PC-3 (cell line): Measurements from ENCODE around the gene GSTM3. TPM values are rescaled to one million over a fixed set of nuclear protein-coding genes. Genes with fewer than 3 reads are reported as not detected.
"Not testable (repeated sequence)": the region's sequence is repeated elsewhere in the genome, so short reads cannot be mapped to it uniquely, and the experiment has no call there.

Experiments
- ATAC-seq: fragments of 200-7000 bp; cut with Tn5 transposase; 2 replicates; pipeline ENCODE4 v1.9.1; 2020; ENCODE audit warnings: mild to moderate bottlenecking, moderate library complexity
- BruUV-seq: library from RNA; stranded (reverse); fragments of 400-500 nt; replicated peaks from 2 replicates; lab custom pipeline; 2021; lab: Mats Ljungman, UMichigan
- CTCF ChIA-PET: fragments of 300-600 bp; sonication (Branson Sonifier 250); formaldehyde crosslinking; loops from one replicate; lab custom pipeline; 2022; ENCODE audit warnings: antibody characterized with exemption; lab: Charles Lee
- POLR2A ChIA-PET: fragments of 300-600 bp; sonication (Branson Sonifier 250); formaldehyde crosslinking; loops from one replicate; lab custom pipeline; 2022; ENCODE audit warnings: antibody characterized with exemption; ENCODE audit not compliant: unreplicated experiment; lab: Charles Lee
- DNase-seq: peaks from one replicate; pipeline ENCODE4 v3.0.0-alpha.2; 2015
- H2AFZ ChIP-seq: fragments of 300-600 bp; sonication (generic); 2 replicates; pipeline ENCODE4 v1.6.0; 2016; ENCODE audit warnings: antibody characterized with exemption, low read length
- H3F3A ChIP-seq: fragments of 300-600 bp; sonication (generic); one replicate; pipeline ENCODE4 v1.6.0; 2017; ENCODE audit warnings: antibody characterized with exemption, low read length, control low read depth, mild to moderate bottlenecking; ENCODE audit not compliant: unreplicated experiment
- H3K27ac ChIP-seq: fragments of 300-600 bp; sonication (generic); 2 replicates; pipeline ENCODE4 v1.5.1; 2016; ENCODE audit warnings: mild to moderate bottlenecking, low read length
- H3K27me3 ChIP-seq: fragments of 300-600 bp; sonication (generic); 2 replicates; pipeline ENCODE4 v1.6.1; 2016; ENCODE audit warnings: low read length, mixed read lengths
- H3K36me3 ChIP-seq: fragments of 300-600 bp; sonication (generic); 2 replicates; pipeline ENCODE4 v1.6.1; 2016; ENCODE audit warnings: low read depth, mixed run types, low read length, mixed read lengths
- H3K4me1 ChIP-seq: fragments of 300-600 bp; sonication (generic); 2 replicates; pipeline ENCODE4 v1.5.1; 2016; ENCODE audit warnings: low read length; ENCODE audit not compliant: insufficient read depth
- H3K4me2 ChIP-seq: fragments of 300-600 bp; sonication (generic); 2 replicates; pipeline ENCODE4 v1.6.0; 2016; ENCODE audit warnings: low read length
- H3K4me3 ChIP-seq: fragments of 300-600 bp; sonication (generic); 2 replicates; pipeline ENCODE4 v1.5.1; 2016; ENCODE audit warnings: mild to moderate bottlenecking, low read length, mixed read lengths
- H3K79me2 ChIP-seq: fragments of 300-600 bp; sonication (generic); 2 replicates; pipeline ENCODE4 v1.6.1; 2017; ENCODE audit warnings: low read length, mixed read lengths
- H3K9ac ChIP-seq: fragments of 300-600 bp; sonication (generic); 2 replicates; pipeline ENCODE4 v1.6.0; 2016; ENCODE audit warnings: mild to moderate bottlenecking, low read length
- H3K9me2 ChIP-seq: fragments of 300-600 bp; sonication (generic); replicated peaks from 2 replicates; pipeline ENCODE4 v1.6.1; 2016; ENCODE audit warnings: mixed run types, low read length, mixed read lengths
- H3K9me3 ChIP-seq: fragments of 300-600 bp; sonication (generic); 2 replicates; pipeline ENCODE4 v1.6.1; 2016; ENCODE audit warnings: low read length, mixed read lengths
- H4K20me1 ChIP-seq: fragments of 300-600 bp; sonication (generic); 2 replicates; pipeline ENCODE4 v1.6.1; 2016; ENCODE audit warnings: low read length, mixed read lengths
- EZH2 ChIP-seq: fragments of 300-600 bp; sonication (generic); IDR thresholded peaks from one replicate; pipeline ENCODE4 v1.6.1; 2017; ENCODE audit warnings: antibody characterized with exemption, mild to moderate bottlenecking, low read length; ENCODE audit not compliant: unreplicated experiment
- EZH2phosphoT487 ChIP-seq: fragments of 300-600 bp; sonication (generic); IDR thresholded peaks from 2 replicates; pipeline ENCODE4 v1.6.1; 2018; ENCODE audit warnings: mild to moderate bottlenecking, antibody characterized with exemption, low read length, borderline replicate concordance
- intact Hi-C: fragments of 100-400 bp; cut with micrococcal nuclease; formaldehyde crosslinking; loops from 2 replicates; pipeline ENCODE4 v1.9.0; 2023
- total RNA-seq: library from RNA; depleted of rRNA; stranded (reverse); fragments of >200 nt; gene quantifications from 2 replicates; pipeline ENCODE4 v1.2.3, GENCODE V29; 2014
- TF ChIP-seq, protein P1 (sequence below): fragments of 300-600 bp; sonication (generic); conservative IDR thresholded peaks from 2 replicates; pipeline ENCODE4 v1.5.1; 2017; ENCODE audit warnings: antibody characterized with exemption, low read depth, mild to moderate bottlenecking, low read length

GSTM3 gene
- total RNA-seq, 1 experiment from 2014 or later: 76.6 TPM

DNA sequence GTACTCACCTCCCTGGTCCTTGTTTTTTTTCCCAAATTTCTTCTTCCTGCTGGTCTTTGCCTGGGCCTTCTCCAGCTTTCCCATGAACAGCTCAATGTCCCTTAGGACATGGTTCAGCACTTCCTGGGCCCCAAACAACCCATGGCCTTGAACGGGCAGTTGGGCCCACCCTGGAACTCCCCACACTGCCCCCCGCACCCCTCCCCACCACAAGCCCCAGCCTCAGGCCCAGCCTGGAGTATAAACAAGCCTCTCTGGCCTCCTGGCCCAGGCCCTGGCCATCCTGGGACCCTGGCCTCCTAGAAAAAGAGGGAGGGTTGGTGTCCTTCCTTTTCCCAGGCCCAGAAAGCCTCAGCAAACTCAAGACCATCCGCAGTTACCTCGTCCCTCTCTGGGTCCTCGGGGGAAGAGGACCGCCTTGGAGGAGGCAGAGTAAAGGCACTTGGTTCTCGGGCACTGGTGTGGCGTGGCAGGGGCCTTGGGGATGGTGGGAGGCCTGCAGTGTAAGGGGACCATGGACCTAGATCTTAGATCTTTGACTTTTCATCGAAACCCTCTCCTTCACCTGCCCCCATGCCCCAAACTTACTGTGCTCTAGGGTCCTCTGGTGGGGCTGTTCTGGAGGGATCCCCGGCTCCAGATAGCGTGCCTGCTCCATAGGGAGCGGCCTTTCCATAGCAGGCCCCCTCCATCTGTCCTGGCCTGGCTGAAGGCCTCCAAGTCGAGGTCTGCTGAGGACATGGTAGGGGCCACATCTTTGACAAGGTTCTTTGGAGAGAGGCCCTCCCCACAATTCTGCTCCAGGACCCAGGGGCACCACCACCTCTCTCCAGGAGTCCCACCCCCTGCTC, 17.3 kb upstream of the GSTM3 start:
- Histone ChIP-seq H3K4me3 (no peak overlapping the region), H3K27ac (no peak overlapping the region), H3K4me2 (no peak overlapping the region), H3K9ac (no peak overlapping the region), H3F3A (no peaks in the 10 kb centered on the region), H2AFZ (no peak overlapping the region), H4K20me1 (no peaks in the 10 kb centered on the region), H3K36me3 (no peaks in the 10 kb centered on the region), H3K9me2 (no peaks in the 10 kb centered on the region), H3K9me3 (no peaks in the 10 kb centered on the region), H3K27me3 (no peaks in the 10 kb centered on the region), H3K79me2 (no peaks in the 10 kb centered on the region), H3K4me1 (peaks cover 7% of the 10 kb centered on the region)
- ATAC-seq (no peak), DNase-seq (no peak)
- ChIA-PET POLR2A (no interaction called here), CTCF (no interaction called here)
- BruUV-seq: no TSS peak
- TF ChIP-seq, protein P1, sequence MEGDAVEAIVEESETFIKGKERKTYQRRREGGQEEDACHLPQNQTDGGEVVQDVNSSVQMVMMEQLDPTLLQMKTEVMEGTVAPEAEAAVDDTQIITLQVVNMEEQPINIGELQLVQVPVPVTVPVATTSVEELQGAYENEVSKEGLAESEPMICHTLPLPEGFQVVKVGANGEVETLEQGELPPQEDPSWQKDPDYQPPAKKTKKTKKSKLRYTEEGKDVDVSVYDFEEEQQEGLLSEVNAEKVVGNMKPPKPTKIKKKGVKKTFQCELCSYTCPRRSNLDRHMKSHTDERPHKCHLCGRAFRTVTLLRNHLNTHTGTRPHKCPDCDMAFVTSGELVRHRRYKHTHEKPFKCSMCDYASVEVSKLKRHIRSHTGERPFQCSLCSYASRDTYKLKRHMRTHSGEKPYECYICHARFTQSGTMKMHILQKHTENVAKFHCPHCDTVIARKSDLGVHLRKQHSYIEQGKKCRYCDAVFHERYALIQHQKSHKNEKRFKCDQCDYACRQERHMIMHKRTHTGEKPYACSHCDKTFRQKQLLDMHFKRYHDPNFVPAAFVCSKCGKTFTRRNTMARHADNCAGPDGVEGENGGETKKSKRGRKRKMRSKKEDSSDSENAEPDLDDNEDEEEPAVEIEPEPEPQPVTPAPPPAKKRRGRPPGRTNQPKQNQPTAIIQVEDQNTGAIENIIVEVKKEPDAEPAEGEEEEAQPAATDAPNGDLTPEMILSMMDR: no peak
- TF ChIP-seq EZH2: no peak
- TF ChIP-seq EZH2phosphoT487: no peak
- intact Hi-C loops: no loop called here

DNA sequence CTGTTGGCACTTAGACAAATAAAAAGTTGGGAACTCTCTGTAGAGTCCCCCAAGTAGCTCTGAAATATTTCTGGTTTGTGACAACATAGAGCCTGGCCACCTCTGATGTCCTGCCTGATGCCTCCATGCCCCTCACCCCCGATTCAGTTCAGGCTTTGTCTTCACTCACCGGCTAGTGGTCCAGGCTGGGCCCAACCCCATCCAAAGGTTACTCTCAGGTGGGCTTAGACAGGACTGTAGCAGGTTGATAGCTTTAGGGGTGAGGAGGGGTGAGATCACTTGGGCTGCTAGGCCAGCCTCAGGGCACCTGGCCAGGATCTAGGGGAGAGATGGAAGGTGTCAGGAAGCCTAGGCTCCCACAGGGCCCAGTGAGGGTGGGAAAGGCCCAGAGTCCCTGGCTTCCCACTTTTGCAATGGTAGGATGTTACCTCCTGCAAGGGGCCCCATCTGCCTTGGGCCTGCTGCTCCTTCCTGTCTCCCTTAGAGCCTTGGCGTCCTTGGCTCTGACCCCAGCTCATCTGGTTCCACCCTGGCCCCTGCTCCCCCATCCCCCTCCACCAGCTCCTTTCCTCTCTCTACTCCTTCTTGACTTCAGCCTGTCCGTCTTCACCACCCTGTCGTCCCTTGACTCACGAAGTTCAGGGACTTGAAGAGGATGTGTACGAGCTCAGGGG, 16.1 kb upstream of the GSTM3 start:
- Histone ChIP-seq H3K27ac (no peak overlapping the region), H3F3A (no peaks in the 10 kb centered on the region), H3K36me3 (no peaks in the 10 kb centered on the region), H3K79me2 (no peaks in the 10 kb centered on the region), H3K4me1 (no peaks in the 10 kb centered on the region), H3K9me3 (no peaks in the 10 kb centered on the region), H3K9ac (no peak overlapping the region), H3K27me3 (no peaks in the 10 kb centered on the region), H2AFZ (no peak overlapping the region), H3K4me2 (no peak overlapping the region), H3K4me3 (no peak overlapping the region), H3K9me2 (no peaks in the 10 kb centered on the region), H4K20me1 (no peaks in the 10 kb centered on the region)
- no peak for DNase-seq
- ChIA-PET POLR2A (no interaction called here), CTCF (no interaction called here)
- ATAC-seq: no peak
- TF ChIP-seq, protein P1: no peak
- TF ChIP-seq EZH2phosphoT487 (no peak), EZH2 (no peak)
- BruUV-seq: no TSS peak
- intact Hi-C loops: no loop called here

DNA sequence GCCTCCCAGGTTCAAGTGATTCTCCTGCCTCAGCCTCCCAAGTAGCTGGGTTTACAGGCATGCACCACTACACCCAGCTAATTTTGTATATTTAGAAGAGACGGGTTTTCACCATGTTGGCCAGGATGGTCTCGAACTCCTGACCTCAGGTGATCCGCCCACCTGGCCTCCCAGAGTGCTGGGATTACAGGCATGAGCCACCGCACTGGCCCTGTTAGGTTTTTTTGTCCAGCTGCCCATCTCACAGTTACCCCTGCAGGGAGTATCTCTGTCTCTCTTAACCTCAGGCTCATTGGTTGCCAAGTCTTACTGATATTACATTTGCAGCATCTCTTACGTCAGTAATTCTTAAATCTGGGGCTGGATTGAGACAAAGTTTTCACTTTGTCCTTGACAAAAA, 15.5 kb upstream of the GSTM3 start:
- H3K9me2 ChIP-seq, H3K4me2 ChIP-seq, H3K36me3 ChIP-seq, H3K79me2 ChIP-seq, H2AFZ ChIP-seq, intact Hi-C loops, H4K20me1 ChIP-seq, DNase-seq, ATAC-seq, BruUV-seq, H3K4me3 ChIP-seq, POLR2A ChIA-PET, H3K9me3 ChIP-seq, H3K4me1 ChIP-seq, H3K9ac ChIP-seq, H3K27me3 ChIP-seq, H3F3A ChIP-seq, H3K27ac ChIP-seq, CTCF ChIA-PET: not testable (repeated sequence)
